Activated CD8-positive, alpha-beta T cell treated with anti-CD3 and anti-CD28 coated beads for 36 hours (primary cell): ENCODE data around the gene CACNA1E. TPM values are rescaled to one million over a fixed set of nuclear protein-coding genes. Genes with fewer than 3 reads are reported as not detected.

Source experiments
- ATAC-seq: fragments of 200-7000 bp; cut with Tn5 transposase; one replicate; pipeline ENCODE4 v1.10.0; 2021; ENCODE audit warnings: mild to moderate bottlenecking, moderate library complexity
- CTCF ChIA-PET: fragments of 350-600 bp; sonication (Branson Sonifier 250); formaldehyde crosslinking; loops from one replicate; lab custom pipeline; 2021; ENCODE audit warnings: antibody characterized with exemption; lab: Charles Lee
- POLR2A ChIA-PET: fragments of 350-600 bp; sonication (Branson Sonifier 250); formaldehyde crosslinking; loops from one replicate; lab custom pipeline; 2021; ENCODE audit warnings: antibody characterized with exemption; lab: Charles Lee
- DNase-seq: peaks from one replicate; pipeline ENCODE4 v3.0.0-alpha.2; 2020
- H3K27ac Mint-ChIP-seq: one replicate; pipeline ENCODE4 v1.8.0; 2021; ENCODE audit warnings: mild to moderate bottlenecking, mixed read lengths
- H3K27me3 Mint-ChIP-seq: one replicate; pipeline ENCODE4 v1.8.0; 2021; ENCODE audit warnings: mixed read lengths
- H3K36me3 Mint-ChIP-seq: one replicate; pipeline ENCODE4 v1.8.0; 2021; ENCODE audit warnings: low read depth, mixed read lengths
- H3K4me1 Mint-ChIP-seq: one replicate; pipeline ENCODE4 v1.8.0; 2021; ENCODE audit warnings: low read depth, mixed read lengths
- H3K4me3 Mint-ChIP-seq: one replicate; pipeline ENCODE4 v1.8.0; 2021; ENCODE audit warnings: mild to moderate bottlenecking, moderate library complexity, mixed read lengths
- H3K9me3 Mint-ChIP-seq: one replicate; pipeline ENCODE4 v1.8.0; 2021; ENCODE audit warnings: mixed read lengths
- CTCF ChIP-seq: fragments of 200-600 bp; IDR thresholded peaks from one replicate; pipeline ENCODE4 v1.8.0; 2022; ENCODE audit warnings: antibody characterized with exemption, mild to moderate bottlenecking
- intact Hi-C: fragments of 100-400 bp; cut with micrococcal nuclease; formaldehyde crosslinking; loops from one replicate; pipeline ENCODE4 v1.10.0; 2022
- total RNA-seq, 2 experiments: library from RNA; stranded (reverse); gene quantifications; one replicate each; pipeline ENCODE4 v1.2.3, GENCODE V29; 2021

Gene CACNA1E
- total RNA-seq, 2 experiments from 2014 or later: not detected

- TF ChIP-seq CTCF: no peak
These were observed 247.3 kb downstream of the CACNA1E start for GRCh38 chr1:181730606-181731005.

GRCh38 chr1:181732218-181732990 lies 249.1 kb downstream of the CACNA1E start:
- POLR2A ChIA-PET: no interaction called here

More at GRCh38 chr1:181730606-181731005, 247.3 kb downstream of the CACNA1E start:
- ATAC-seq (no peak), DNase-seq (no peak)
- intact Hi-C loops: no loop called here
- Mint-ChIP-seq H3K9me3 (no peaks in the 10 kb centered on the region), H3K27me3 (no peaks in the 10 kb centered on the region), H3K27ac (no peak overlapping the region), H3K4me3 (no peak overlapping the region), H3K4me1 (no peaks in the 10 kb centered on the region), H3K36me3 (no peaks in the 10 kb centered on the region)
- ChIA-PET CTCF (no interaction called here), POLR2A (no interaction called here)

GRCh38 chr1:181733486-181733885 lies 250.2 kb downstream of the CACNA1E start:
- H3K36me3 Mint-ChIP-seq: no peaks in the 10 kb centered on the region
- ATAC-seq (no peak), DNase-seq (no peak)
- no peak for TF ChIP-seq CTCF
- no peak overlapping the region for H3K27ac Mint-ChIP-seq
- no peaks in the 10 kb centered on the region for H3K9me3 Mint-ChIP-seq
- ChIA-PET POLR2A (no interaction called here), CTCF (no interaction called here)
- intact Hi-C loops: no loop called here
- no peak overlapping the region for H3K4me3 Mint-ChIP-seq
- peaks cover 1% of the 10 kb centered on the region for H3K27me3 Mint-ChIP-seq
- no peaks in the 10 kb centered on the region for H3K4me1 Mint-ChIP-seq

More at GRCh38 chr1:181732218-181732990, 249.1 kb downstream of the CACNA1E start:
- TF ChIP-seq CTCF: no peak
- ATAC-seq (no peak), DNase-seq (no peak)
- CTCF ChIA-PET: interaction anchor here (0.9 kb wide), 1 partner anchor 29 kb away, joined by 3 read pairs; no protein-coding TSS in a partner anchor
- Mint-ChIP-seq H3K4me1 (no peaks in the 10 kb centered on the region), H3K4me3 (no peak overlapping the region), H3K9me3 (no peaks in the 10 kb centered on the region), H3K27ac (no peak overlapping the region), H3K27me3 (peaks cover 1% of the 10 kb centered on the region), H3K36me3 (no peaks in the 10 kb centered on the region)
- intact Hi-C loops: no loop called here

- Mint-ChIP-seq H3K27me3 (peaks cover 3% of the 10 kb centered on the region), H3K27ac (no peak overlapping the region), H3K9me3 (no peaks in the 10 kb centered on the region), H3K4me3 (no peak overlapping the region), H3K36me3 (no peaks in the 10 kb centered on the region), H3K4me1 (no peaks in the 10 kb centered on the region)
- ChIA-PET POLR2A (interaction anchor here (0.6 kb wide), 1 partner anchor 623 kb away, joined by 3 read pairs; no protein-coding TSS in a partner anchor), CTCF (no interaction called here)
- TF ChIP-seq CTCF: no peak
- DNase-seq (no peak), ATAC-seq (no peak)
- intact Hi-C loops: no loop called here
These were observed 253.7 kb downstream of the CACNA1E start for GRCh38 chr1:181737056-181737455.

GRCh38 chr1:181739214-181739613 lies 255.9 kb downstream of the CACNA1E start:
- H3K9me3 Mint-ChIP-seq: no peaks in the 10 kb centered on the region

More at GRCh38 chr1:181739214-181739613, 255.9 kb downstream of the CACNA1E start:
- ChIA-PET POLR2A (no interaction called here), CTCF (no interaction called here)
- Mint-ChIP-seq H3K27ac (no peak overlapping the region), H3K4me3 (no peak overlapping the region), H3K4me1 (no peaks in the 10 kb centered on the region), H3K36me3 (no peaks in the 10 kb centered on the region), H3K27me3 (peaks cover 6% of the 10 kb centered on the region)
- ATAC-seq: no peak
- no peak for DNase-seq
- TF ChIP-seq CTCF: no peak
- intact Hi-C loops: no loop called here
